Head of caudate nucleus (tissue), 42 donors: ENCODE data around the gene PARP9.
"Not testable (repeated sequence)": the region's sequence is repeated elsewhere in the genome, so short reads cannot be mapped to it uniquely, and the experiment has no call there.

ENCODE experiments used
- DNase-seq, 42 donors: peaks; one replicate each; pipeline versions ENCODE4 v3.0.0 to v3.0.0-alpha.2; 2020 to 2021; ENCODE audit warnings: mixed read lengths in 7 of 42
- intact Hi-C: fragments of 100-400 bp; cut with DNase I; formaldehyde crosslinking; loops from one replicate; pipeline ENCODE4 v1.15.0; 2022

PARP9 gene

DNA sequence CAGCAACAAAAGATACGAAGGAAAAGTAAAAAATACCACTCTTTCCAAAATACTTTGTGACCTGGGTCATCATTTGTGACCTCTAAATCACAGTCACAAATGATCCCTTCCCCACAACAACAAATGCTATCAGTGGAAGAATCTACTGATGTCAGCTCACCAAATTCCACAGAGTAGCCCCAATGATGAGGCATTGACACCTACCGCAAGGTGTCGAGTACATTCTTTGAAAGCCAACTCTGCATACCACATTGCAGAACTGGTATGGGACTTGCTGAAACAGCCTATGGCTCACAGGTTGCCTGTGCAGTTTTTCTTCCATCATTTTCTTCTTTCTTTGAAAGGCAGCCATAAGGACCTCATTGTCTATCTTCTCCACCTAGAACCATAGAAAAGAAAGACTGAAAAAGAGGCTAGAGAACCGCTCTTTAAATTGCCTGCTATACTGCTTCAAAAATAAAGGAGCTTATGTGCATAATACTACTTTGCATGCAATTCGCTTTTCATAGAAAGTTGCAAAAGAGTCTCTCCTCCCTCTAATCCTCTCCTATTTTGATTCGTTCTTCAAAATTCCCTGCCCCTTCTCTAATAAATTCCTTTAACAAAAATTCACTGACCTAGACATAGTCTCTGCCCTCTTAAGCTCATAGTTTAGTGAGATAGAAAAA lies 28.0 kb downstream of the PARP9 start:
- DNase-seq, result no peak
- intact Hi-C loops, result no loop called here

DNA sequence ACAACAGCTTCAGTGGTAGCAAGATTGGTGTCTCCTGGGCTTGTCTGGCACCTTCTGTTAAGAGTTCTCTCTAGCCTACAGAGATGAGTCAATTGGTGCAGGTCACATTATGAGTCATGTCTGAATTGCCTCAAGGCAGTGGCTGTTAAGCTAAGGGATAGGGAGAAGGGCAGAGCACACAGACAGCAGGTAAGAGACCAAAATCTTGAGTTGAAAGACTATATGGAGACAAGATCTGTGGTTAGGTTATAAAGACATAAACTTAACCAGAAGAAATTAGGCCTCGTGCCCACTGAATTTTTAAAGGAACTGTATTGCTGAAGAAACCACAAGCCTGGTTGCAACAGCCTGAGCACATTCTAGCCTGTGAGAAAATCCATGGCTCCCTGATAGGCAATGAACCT lies 30.2 kb downstream of the PARP9 start:
- no peak for DNase-seq
- intact Hi-C loops, result no loop called here

DNA sequence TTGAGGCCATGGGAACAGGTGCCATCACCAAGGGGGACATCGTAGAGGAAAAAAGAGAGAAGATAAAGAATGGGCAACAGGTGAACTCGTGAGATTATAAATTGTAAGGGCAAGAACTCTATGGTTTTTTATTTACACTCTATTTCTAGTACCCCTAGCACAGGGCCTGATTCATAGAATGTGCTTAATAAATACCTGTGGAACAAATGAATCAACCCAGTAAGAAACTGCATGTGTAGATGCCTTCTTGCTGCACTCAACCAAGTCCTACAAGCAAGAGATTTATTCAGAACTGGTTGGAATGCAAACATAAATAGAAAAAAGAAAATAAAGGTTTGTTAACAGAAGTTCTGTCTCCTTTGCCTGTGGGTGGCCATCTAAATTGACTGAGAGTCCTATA lies 30.6 kb downstream of the PARP9 start:
- intact Hi-C loops, result no loop called here
- DNase-seq, result no peak

DNA sequence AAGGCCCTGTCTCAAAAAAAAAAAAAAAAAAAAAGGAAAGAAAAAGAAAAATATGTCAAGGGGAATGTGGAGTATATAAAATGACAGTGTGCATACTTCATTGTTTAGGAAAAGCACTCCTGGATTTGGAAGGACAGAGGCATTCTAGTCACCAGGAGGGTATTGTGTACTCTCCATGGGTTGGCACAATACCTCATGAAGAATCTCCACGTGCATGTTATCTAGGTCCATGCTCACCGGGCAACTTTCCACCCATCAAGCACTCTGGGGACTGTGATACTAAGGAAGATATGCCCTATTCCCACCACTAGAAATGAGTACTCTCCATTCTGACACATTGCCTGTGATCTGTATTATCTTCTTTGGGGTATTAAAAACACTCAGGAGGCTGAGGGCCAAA lies 33.9 kb downstream of the PARP9 start:
- intact Hi-C loops, result no loop called here
- no peak for DNase-seq

DNA sequence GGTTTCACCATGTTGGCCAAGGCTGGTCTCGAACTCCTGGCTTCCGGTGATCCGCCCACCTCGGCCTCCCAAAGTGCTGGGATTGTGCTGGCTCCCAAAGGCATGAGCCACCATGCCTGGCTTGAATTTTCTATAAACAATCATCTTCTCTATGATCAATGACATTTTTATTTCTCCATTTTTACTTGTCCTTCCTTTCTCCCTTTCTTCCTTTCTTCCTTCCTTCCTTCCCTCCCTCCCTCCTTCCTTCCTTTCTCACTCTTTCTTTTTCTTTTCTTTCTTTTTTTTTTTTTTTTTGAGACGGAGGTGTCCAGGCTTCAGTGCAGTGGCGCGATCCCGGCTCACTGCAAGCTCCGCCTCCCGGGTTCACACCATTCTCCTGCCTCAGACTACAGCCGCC lies 40.8 kb downstream of the PARP9 start:
- DNase-seq, result no peak
- intact Hi-C loops, result no loop called here

DNA sequence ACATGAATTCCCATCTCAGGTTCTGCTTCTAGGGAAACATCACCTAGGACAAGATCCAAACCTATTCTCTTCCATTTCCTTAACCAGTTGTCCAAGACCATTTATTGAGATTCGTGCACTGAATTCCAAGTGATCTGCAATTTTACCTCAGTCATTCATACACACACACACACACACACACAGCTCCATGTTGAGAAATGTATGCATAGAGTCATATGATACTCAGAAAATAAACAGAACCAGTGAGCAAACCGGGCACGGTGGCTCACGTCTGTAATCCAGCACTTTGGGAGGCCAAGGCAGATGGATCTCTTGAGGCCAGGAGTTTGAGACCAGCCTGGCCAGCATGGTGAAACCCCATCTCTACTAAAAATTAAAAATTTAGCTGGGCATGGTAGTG lies 43.2 kb downstream of the PARP9 start:
- intact Hi-C loops, result no loop called here

DNA sequence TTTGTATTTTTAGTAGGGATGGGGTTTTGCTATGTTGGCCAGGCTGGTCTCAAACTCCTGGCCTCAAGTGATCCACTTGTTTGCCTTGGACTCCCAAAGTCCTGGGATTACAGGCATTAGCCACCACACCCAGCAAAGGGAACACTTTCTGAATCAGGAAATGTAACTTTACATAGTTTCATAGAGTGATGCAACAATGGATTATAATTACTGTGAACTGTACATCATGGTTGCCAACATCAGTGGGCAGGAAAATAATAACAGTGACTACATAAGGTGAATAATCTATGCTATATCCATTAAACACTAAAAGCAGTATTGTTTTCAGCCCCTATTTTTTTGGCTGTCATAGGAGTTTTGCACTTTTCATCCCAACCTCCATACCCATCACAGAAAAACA lies 44.4 kb downstream of the PARP9 start:
- intact Hi-C loops, result loop anchor here (10.0 kb wide), 1 partner anchor 45 kb away; the partner anchor contains the start of genes DTX3L and PARP9
- no peak for DNase-seq

More for the DNA sequence above, 43.2 kb downstream of the PARP9 start:
- DNase-seq, result no peak

DNA sequence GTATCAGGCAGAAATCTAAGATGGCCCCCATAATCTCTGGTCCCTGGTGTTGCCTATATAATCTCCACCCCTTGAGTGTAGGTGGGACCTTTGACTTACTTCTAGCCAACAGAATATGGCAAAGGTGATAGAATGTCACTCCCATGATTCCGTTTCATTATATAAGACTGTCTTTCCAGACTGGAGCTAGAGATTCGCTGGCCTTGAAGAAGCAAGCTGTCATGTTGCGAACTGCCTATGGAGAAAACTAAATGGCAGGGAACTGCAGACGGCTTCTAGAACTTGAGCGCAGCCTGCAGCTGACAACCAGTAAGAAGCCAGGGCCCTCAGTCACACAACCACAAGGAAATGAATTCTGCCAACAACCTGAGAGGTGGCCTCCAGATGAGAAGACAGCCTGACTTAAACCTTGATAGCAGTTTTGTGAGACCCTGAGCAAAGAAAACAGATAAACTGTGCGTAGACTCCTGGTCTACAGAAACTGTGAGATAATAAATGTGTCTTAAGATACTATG lies 47.2 kb downstream of the PARP9 start:
- intact Hi-C loops, result loop anchor here (10.0 kb wide), 1 partner anchor 48 kb away; the partner anchor contains the start of genes DTX3L and PARP9
- DNase-seq, result no peak

DNA sequence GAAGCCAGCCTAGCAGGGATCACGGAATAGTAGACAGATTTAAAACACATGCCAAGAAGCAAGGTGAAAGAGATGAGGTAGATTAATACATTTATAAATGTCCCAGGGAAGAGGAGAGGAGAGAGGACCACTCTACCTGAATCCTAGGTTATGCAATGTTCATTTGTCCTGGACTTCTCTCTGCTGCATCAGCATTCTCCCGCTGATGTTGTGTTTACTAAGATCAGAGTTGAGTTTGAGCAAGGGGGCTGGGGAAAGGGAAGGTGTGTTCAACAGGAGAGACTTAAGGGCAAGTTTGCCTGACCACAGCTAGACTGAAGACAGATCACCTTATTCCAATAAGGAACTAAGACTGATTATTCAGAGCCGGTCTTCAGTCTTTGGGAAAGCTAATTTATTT lies 48.2 kb downstream of the PARP9 start:
- intact Hi-C loops, result loop anchor here (2.0 to 10.0 kb wide), 2 partner anchors 49 to 99 kb away; partner anchors contain the start of genes DTX3L, PARP9 and WDR5B
- no peak for DNase-seq

DNA sequence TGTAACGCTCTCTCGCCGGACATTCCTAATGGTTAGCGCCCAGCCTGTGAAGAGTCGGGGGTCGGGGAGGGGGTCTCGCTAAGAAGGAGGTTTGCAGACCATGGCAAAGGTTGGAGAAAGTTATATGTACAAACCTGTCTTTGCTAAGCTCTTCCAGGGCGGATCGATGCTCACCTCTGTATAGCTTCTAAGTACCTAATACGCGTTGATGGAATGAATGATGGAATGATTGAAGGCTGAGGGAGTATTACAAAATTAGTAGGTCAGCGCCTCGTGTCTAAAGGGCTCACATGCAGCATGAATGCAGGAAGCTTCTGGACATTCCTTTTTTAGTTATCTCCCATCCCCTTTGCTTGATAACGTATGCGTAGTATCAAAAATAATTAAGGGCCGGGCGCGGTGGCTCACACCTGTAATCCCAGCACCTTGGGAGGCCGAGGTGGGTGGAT lies 49.1 kb downstream of the PARP9 start:
- DNase-seq, result peak in 2 of 42 donors; percentile 3 to 11
- intact Hi-C loops, result loop anchor here (2.0 to 10.0 kb wide), 2 partner anchors 50 to 98 kb away; partner anchors contain the start of genes DTX3L, PARP9 and WDR5B

DNA sequence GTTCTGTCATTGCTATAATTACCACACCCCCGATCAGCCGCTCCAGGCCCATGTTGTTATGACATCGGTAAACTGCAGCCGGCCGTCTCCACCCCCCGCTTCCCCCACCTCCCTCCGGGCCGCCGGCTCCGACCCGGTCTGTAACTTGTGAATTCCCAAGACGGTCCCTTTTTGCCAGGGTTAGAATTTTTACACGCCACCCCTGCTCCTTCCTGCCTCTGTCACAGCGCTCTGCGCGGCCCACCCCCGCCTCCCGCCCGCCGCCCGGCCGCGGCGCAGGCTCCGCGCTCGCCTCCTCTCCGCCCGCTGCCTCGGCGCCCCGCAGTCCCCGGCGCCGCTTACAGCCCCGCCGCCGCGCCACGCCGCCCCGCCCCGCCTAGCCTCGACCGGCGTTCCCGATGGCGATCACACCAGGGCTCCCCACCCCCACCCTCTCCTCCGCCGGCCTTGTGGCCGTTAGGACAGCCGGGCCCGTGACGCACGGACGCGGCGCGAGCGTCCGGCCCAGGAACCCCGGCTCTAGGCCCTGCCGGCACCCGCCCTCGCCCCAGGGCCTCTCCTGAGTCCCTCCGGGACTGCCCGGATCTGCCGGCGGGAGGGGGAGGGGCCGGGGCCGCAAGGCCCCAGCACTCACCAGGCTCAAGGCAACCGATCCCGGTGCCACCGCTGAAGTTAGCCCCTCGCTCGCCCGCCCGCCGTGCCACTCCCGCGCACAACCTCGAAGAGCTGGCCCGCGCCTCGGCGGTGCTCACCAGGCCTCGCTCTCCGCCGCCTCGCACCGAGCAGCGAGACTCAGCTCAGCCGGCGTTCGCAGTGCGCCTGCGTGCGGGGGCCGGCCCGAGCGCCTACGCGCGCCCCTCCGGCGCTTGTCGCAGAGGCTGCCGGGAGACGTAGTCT lies 49.7 kb downstream of the PARP9 start, which contains the start of gene KPNA1:
KPNA1 (minus strand) TSS at position 817 of the 897 bp plus-strand sequence. CDS start 18,374 bp downstream, outside the sequence.
- DNase-seq, result peak; percentile 70 to 95 (median 90)
- intact Hi-C loops, result loop anchor here (2.0 to 10.0 kb wide), 2 partner anchors 50 to 98 kb away; partner anchors contain the start of genes DTX3L, PARP9 and WDR5B

DNA sequence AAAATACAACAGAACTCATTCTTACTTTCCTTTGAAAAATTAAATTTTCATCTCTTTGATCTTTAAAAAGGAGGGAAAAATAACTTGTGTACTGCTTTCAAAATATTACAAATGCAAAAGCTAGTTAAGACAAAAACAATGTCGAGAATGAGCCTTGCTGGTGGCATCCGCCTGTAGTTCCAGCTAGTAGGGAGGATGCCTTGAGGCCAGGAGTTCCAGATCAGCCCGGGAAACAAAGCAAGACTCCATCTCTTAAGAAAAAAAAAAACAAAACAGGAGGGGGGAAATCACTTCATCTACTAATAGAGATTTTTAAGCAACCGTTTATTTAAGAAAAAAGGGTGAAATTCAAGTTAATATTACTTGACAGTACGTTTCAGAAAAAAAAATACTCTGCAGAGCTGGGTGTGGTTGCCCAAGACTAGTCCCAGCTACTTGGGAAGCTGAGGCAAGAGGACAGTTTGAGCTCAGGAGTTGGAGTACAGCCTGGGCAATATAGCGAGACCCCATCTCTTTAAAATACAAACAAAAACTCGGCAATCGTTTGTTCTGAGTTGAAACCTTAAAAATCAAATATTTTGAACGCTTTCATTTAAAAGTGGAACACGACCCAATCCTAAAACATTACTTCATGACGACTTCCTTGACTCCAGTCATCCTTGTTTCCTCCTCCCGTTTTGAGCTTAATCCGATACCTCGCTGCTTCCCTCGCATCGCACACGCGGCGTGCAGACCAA lies 50.5 kb downstream of the PARP9 start:
- intact Hi-C loops, result loop anchor here (2.0 to 10.0 kb wide), 2 partner anchors 51 to 97 kb away; partner anchors contain the start of genes DTX3L, PARP9 and WDR5B
- DNase-seq, result peak in 1 of 42 donors; percentile 57

DNA sequence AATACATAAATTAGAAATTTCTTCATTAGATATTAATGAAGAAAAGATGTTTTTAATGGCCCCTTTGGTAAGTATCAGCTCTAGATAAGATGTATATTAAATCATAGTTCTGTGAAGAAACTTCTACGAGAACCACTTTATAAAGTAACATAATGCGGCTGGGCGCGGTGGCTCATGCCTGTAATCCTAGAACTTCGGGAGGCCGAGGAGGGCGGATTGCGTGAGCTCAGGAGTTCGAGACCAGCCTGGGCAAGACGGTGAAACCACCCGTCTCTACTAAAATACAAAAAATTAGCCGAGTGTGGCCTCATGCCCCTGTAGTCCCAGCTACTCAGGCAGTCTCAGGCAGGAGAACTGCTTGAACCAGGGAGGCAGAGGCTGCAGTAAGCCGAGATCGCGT lies 51.8 kb downstream of the PARP9 start:
- intact Hi-C loops, result loop anchor here (10.0 kb wide), 1 partner anchor 53 kb away; the partner anchor contains the start of genes DTX3L and PARP9
- DNase-seq, result no peak

DNA sequence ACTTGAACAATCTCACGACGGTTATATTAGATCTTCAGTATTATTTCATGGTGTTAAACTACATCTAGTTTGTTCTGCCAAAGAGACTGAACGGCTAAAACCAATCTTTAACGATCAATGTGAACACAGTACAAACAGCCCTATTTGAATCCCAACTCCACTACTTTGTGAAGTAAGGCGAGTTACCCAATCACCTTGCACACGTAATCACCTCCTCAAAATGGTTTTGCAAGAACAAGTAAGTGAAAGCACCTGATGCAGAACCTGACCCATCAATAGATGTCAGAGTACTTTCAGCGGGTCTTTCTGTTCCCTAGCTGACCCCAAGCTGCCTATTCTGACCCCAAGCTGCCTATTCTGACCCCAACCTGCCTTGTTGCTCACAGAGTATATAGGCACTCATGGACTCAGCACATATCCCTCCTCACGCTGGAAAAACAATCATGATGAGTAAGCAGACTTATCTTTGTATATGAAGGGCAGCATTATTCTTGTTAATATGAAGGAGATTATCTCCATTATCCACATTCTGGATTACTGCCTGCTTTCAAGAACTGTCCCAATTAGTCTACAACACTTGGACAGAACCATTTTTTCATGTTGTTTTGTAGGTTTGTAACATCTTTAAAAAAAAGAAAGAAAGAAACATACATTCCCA lies 53.1 kb downstream of the PARP9 start:
- intact Hi-C loops, result loop anchor here (10.0 kb wide), 1 partner anchor 54 kb away; the partner anchor contains the start of genes DTX3L and PARP9
- no peak for DNase-seq

DNA sequence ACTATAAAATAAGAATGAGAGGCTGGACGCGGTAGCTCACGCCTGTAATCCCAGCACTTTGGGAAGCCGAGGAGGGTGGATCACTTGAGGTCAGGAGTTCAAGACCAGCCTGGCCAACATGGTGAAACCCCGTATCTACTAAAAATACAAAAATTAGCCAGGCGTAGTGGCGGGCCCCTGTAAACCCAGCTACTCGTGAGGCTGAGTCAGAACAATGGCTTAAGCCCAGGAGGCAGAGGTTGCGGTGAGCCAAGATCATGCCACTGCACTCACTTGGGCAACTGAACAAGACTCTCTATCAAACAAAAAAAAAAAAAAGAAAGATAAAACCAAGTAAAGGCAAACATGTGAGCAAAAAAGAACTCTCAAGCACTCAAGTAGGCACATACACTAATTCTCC lies 55.2 kb downstream of the PARP9 start:
- DNase-seq, intact Hi-C loops: not testable (repeated sequence)

DNA sequence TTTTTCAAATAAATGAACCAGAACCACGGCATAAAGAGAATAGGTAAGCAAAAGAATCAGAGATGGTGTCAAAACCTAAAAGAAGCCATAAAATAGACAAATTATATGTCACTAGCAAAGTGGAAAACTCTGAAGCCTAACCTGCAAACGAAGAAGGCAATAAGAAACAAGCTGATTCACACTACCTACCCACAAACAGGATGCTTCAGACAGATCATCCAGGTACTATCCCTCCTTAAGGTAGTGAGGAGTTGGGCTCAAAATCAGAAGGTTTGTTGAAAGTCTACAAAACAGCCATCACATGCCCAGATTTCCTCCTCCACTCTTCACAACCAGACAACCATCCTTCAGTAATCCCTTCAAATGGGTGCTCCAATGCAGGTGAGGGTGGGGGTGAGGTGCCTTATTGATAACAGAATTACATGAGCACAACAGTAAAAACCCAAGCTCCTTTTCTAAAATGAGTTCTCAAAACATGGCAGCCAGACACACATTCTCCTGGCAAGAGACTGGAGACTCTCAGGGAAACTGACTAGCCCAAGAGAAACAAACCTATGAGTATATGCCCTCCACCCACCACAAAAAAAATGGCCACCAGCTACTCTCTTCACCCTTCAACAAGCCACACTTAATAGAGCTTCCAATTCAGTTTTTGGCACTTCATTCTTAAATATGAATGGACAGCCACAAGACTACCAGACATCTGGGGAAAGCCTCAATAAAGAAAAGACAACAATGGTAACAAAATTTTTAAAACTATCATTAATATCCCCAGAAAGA lies 55.8 kb downstream of the PARP9 start:
- DNase-seq, result no peak
- intact Hi-C loops, result no loop called here

DNA sequence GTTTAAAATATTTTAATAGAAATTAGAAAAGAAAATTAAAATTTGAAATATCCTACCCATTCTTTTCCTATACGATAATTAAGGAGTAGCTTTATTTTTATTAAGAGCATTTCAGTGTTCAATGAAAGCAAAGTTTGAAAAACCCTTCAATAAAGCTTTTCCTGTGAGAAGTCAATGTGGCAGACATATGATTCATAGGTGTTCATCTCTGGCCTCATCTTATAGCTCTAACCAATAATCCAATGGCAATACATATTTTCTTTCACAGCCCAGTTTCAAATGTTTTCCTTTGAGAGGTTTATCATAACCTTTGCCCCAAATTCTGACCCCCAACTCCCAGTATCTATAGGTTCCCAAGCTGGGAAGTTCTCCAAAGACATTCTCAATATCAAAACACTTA lies 57.6 kb downstream of the PARP9 start:
- intact Hi-C loops, result no loop called here
- DNase-seq, result no peak
